ENCODE measurements around the gene SRC. TPM values are rescaled to one million over a fixed set of nuclear protein-coding genes. Genes with fewer than 3 reads are reported as not detected.

Gene SRC
- total RNA-seq, 1 donor from 2014 or later, result 37.8 TPM

DNA sequence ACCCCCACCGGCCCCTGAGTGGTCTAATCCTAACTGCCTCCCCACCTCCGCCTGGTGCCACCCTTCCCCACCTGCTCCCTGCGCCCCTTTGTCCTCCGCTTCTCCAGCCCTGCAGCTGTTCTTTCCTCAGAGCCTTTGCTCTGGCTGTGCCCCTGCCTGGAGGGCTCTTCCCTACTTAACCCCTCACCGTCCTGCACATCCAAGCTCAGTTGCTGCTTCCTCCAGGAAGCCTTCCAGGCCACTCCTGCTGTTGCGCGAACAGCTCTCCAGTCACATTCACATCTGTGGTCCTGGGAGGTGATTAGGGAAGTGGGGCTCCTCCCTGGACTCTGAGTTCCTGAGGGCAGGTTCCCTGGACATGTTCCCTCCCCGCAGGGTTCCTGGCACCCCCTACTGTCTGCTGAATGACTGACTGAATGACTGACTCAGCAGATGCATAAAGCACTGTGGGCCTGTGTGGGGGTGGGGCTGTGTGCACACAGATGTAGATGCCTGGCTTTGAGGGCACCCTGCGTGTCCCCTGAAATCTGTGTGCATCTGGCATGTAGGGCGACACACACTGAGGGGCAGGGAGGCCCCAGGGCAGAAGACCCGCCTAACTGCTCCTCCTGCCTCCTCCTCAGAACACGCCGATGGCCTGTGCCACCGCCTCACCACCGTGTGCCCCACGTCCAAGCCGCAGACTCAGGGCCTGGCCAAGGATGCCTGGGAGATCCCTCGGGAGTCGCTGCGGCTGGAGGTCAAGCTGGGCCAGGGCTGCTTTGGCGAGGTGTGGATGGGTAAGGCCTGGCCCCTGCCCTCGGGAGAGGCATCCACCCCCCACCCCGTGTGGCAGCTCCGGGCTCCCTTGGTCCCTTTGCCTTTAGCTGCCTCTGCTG is 51.4 kb downstream of the SRC start:
- no peak for DNase-seq (ENCODE audit: low read depth)
- TF ChIP-seq, protein P1, sequence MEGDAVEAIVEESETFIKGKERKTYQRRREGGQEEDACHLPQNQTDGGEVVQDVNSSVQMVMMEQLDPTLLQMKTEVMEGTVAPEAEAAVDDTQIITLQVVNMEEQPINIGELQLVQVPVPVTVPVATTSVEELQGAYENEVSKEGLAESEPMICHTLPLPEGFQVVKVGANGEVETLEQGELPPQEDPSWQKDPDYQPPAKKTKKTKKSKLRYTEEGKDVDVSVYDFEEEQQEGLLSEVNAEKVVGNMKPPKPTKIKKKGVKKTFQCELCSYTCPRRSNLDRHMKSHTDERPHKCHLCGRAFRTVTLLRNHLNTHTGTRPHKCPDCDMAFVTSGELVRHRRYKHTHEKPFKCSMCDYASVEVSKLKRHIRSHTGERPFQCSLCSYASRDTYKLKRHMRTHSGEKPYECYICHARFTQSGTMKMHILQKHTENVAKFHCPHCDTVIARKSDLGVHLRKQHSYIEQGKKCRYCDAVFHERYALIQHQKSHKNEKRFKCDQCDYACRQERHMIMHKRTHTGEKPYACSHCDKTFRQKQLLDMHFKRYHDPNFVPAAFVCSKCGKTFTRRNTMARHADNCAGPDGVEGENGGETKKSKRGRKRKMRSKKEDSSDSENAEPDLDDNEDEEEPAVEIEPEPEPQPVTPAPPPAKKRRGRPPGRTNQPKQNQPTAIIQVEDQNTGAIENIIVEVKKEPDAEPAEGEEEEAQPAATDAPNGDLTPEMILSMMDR (conservative IDR thresholded peaks at IDR 0.05; ENCODE audit: low read depth, low read length), result peak; percentile 24
- H3K4me3 ChIP-seq (ENCODE audit: low read depth, low read length), result no peak overlapping the region

DNA sequence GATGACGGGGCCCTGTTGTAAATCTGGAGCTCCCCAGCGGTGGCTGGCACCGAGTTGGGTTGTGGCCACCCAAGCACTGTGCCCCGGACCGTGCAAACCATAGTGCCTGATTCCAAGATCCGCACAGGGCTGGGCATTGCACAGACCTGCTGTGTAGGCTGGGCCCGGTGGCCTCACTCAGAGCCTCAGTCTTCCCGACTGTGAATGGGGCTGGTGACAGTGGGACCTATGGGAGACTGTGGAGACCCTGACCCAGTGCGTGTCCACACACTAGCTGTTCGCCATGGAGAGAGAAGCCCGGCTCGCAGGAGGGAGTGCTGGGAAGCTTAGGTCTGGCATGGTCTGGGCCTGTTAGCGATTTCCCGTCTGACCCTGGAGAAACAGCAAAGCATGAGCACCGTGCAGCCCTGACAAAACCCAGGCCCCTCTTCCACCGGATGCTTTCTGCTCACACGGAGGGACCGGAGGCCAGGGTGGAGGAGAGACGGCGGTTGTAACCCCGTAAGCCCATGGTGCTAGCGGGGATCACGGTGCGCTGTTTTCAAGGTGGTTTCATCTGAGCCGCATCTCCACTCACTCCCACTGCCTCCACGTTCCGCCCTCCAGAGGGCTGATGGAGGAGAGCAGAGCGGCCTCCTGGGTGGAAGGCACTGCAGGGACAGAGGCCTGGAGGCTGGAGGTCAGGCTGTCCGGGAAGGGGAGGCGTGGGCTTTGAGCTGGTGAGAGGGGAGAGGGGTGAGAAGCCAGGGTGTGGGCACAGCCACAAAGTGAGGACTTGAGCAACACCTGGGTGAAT is 52.2 kb downstream of the SRC start:
- TF ChIP-seq, protein P1 (conservative IDR thresholded peaks at IDR 0.05; ENCODE audit: low read depth, low read length), result no peak
- no peak for DNase-seq (ENCODE audit: low read depth)
- H3K4me3 ChIP-seq (ENCODE audit: low read depth, low read length), result no peak overlapping the region

DNA sequence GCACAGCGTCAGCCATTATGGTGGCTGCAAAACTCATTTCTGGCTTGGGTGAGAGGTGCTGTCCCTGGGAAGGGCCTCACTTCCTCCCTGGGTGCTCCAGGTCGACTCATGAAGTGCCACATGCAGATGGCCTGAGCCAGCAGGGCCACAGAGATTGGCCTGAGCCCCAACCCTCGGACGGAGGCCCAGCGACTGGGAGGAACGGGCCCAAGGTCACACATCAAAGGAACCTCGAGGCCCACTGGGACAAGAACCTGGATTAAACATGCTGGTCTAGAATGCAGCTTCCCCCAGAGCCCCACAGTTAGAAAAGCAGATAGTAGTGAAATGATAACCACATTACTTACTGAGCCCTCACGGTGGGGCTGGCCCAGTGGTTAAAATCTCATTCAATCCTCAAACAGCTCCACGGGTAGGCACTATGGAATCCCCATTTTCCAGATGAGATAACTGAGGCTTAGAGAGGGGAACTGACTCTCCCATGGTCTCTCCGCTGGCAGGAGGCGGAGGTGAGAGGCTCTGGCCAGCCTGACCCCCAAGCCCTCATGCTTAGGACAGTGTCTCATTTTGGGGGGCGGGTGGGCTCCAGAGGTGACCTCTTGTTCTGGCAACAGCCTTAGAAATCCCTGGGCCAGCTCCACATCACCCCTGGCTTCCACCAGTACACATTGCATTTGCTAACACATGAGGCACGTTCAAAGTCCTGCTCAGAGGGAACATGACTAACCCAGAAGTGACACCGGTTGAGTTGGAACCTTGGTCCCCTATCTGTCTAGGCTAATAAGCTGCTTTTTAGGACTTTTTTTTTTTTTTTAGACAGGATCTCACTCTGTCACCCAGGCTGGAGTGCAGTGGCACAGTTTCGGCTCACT is 53.0 kb downstream of the SRC start:
- TF ChIP-seq, protein P1 (conservative IDR thresholded peaks at IDR 0.05; ENCODE audit: low read depth, low read length), result peak; percentile 11
- no peak for DNase-seq (ENCODE audit: low read depth)
- no peak overlapping the region for H3K4me3 ChIP-seq (ENCODE audit: low read depth, low read length)

DNA sequence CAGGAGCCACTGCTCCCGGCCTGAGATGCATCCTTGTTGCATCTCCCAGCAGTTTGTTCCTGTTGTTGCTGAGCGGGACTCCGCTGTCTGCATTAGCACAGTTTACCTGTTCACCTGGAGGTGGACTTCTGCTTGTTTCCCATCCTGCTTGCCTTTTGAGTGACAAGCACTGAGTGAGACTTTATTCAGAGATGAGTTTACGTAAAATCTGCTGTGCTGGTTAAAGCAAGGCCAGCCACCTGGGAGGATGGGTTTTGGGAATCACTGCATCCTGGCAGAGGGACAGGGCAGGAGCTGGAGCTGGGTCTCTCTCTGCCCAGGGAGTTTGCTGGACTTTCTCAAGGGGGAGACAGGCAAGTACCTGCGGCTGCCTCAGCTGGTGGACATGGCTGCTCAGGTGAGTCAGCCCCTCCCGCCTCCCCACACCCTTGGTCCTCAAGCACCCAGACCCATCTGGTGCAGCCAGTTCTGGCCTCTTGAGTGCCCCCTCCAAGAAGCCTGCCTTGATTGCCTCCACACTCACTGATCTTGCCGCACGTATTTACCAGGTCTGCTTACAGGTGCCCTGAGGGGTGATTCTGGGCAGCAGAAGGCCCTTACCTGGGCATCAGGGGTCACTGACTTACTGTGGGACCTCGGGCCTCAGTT is 55.5 kb downstream of the SRC start:
- DNase-seq (ENCODE audit: low read depth), result no peak
- TF ChIP-seq, protein P1 (conservative IDR thresholded peaks at IDR 0.05; ENCODE audit: low read depth, low read length), result no peak
- no peak overlapping the region for H3K4me3 ChIP-seq (ENCODE audit: low read depth, low read length)

DNA sequence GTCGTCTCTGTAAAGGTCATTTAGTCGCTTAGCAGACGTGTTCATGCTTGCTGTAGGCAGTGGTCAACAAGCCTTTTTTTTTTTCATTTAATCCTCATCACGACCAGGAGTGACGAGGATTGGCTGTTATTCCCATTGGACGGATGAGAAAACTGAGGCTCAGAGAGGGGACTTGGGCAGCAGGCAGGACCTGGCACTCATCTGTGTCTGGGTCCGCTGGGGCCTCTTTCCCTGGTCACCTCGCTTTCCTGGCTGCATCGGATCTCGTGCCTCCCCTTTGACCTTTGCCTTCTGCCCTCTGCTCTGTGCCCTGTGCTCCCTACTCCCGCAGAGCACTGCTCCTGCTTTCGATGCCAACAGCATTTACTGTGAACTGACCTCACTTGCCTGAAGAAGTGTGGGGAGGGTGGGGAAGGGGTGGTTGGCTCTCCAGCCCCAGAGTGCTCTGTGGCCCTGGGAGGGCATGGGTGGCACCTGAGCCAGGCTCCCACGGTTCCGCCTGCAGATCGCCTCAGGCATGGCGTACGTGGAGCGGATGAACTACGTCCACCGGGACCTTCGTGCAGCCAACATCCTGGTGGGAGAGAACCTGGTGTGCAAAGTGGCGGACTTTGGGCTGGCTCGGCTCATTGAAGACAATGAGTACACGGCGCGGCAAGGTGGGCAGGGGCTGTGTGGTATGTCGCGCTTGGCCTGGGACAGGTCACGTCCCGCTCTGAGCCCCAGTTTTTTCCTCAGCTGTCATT is 56.2 kb downstream of the SRC start:
- H3K4me3 ChIP-seq (ENCODE audit: low read depth, low read length), result no peak overlapping the region
- no peak for DNase-seq (ENCODE audit: low read depth)
- TF ChIP-seq, protein P1 (conservative IDR thresholded peaks at IDR 0.05; ENCODE audit: low read depth, low read length), result no peak

Data from epithelial cell of proximal tubule (primary cell).